ENCODE data around the gene MPHOSPH9. TPM values are rescaled to one million over a fixed set of nuclear protein-coding genes. Genes with fewer than 3 reads are reported as not detected.

Gene MPHOSPH9
- total RNA-seq, 1 donor from 2014 or later, result 94.5 TPM

DNA sequence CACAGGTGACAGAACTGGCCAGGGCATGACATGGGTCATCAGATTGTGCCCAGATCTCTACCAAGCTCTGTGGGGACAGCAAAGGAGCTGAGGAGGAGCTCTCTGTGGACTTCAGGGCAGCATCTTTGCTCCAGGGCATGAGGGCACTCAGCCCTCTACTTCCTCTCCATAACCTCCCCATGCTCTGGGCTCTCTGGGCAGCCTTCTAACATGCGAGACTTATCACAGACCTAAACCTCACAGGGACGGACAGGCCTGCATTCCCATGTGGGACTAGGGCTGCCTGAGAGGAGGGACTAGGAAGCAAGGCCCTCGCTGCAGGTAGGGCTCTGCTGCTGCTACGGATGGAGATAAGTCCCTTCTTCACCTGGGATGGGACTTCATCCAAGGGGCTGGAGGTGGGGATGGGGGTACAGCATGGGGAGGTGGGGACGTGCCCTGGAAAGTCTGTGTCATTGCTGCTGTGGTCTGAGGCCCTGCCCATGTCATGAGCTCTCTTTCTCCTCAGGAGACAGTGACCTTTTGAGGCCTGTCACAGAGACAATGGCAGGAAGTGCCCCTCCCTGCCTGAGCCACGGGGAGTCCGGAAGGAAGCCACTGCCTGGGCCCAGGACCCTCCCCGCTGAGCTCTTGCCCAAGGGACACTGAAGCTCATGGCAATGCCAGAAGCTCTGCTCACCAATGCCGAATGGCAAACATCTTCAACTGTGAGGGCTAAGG, 126.1 kb downstream of the MPHOSPH9 start:
- intact Hi-C loops (cut with micrococcal nuclease), result loop anchor here (1.0 kb wide), 4 partner anchors 14 to 132 kb away; no protein-coding TSS in a partner anchor

DNA sequence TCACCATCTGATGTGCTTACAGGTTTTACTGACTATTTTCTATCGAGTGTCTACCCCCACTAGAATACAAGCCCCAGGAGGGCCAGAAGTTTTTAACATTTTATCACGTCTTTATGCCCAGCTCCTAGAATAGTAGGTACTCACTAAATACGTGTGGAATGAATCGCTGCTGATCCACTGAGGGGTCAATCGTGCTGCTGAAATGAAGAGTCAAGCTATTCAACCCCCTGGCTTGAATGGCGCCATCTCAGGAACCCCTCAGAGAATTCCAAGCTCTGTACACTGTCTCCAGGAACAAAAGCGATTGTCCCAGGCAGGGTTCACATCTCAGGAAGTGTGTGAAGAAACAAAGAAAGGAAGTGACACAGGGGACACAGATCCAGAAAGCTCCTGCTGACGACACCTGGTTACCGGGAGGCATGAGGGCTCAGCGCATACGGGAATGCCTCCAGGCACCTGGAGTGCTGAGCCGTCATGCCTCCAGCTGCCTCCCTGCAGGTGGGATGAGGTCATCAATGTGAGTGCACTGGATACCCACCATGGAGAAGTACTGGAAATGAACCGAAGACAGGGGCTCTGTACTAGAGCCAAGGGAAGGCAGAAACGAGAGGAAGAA, 127.6 kb downstream of the MPHOSPH9 start:
- intact Hi-C loops (cut with micrococcal nuclease), result no loop called here

DNA sequence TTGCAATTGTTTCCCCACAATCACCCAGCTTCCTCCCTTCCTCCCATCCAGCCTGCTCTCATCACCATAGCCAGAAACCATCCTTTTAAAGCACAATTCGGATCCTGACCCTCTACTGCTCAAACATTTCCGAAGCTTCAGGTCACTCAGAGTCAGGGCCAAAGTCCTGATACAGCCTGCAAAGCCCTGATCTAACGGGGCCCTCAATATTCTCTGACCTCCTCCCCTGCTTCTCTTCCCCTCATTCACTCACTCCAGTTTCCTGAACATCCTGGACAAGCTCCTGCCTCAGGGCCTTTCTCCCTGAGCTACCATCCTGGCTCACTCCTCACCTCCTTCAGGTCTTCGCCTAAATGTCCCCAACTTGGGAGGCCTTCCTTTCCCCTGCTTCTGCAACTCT, 128.1 kb downstream of the MPHOSPH9 start:
- intact Hi-C loops (cut with micrococcal nuclease), result no loop called here

Other genes with a start within 250 kb of the MPHOSPH9 start
- gene PITPNM2, start 82.1 kb downstream of the MPHOSPH9 start, total RNA-seq, result 17.5 and 19.1 TPM in 2 replicates
- 29.5 and 33.4 TPM in 2 replicates for gene MTRFR, start 295 bp upstream of the MPHOSPH9 start, total RNA-seq
- 41.8 and 42.8 TPM in 2 replicates for gene CDK2AP1, start 38.7 kb upstream of the MPHOSPH9 start, total RNA-seq
- gene SBNO1, start 131.7 kb upstream of the MPHOSPH9 start, total RNA-seq, result 44.1 and 44.9 TPM in 2 replicates
- gene KMT5A, start 151.0 kb upstream of the MPHOSPH9 start, total RNA-seq, result 56.1 and 59.7 TPM in 2 replicates
- gene RILPL2, start 203.5 kb upstream of the MPHOSPH9 start, total RNA-seq, result 7.6 and 8.0 TPM in 2 replicates
- 28.7 and 31.8 TPM in 2 replicates for gene SNRNP35, start 225.0 kb upstream of the MPHOSPH9 start, total RNA-seq